ENCODE measurements around the gene LILRB4.
"Not testable (repeated sequence)": the region's sequence is repeated elsewhere in the genome, so short reads cannot be mapped to it uniquely, and the experiment has no call there.

GRCh38 chr19:54697716-54698115 is 34.9 kb downstream of the LILRB4 start:
- TF ChIP-seq EP300, POLR2A, POLR2AphosphoS5 (IDR thresholded peaks at IDR 0.05): not testable (repeated sequence)
- TF ChIP-seq, protein P1, sequence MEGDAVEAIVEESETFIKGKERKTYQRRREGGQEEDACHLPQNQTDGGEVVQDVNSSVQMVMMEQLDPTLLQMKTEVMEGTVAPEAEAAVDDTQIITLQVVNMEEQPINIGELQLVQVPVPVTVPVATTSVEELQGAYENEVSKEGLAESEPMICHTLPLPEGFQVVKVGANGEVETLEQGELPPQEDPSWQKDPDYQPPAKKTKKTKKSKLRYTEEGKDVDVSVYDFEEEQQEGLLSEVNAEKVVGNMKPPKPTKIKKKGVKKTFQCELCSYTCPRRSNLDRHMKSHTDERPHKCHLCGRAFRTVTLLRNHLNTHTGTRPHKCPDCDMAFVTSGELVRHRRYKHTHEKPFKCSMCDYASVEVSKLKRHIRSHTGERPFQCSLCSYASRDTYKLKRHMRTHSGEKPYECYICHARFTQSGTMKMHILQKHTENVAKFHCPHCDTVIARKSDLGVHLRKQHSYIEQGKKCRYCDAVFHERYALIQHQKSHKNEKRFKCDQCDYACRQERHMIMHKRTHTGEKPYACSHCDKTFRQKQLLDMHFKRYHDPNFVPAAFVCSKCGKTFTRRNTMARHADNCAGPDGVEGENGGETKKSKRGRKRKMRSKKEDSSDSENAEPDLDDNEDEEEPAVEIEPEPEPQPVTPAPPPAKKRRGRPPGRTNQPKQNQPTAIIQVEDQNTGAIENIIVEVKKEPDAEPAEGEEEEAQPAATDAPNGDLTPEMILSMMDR (IDR thresholded peaks at IDR 0.05) = not testable (repeated sequence)

Data from suprapubic skin (tissue), 4 donors.